SU-DHL-6 (cell line): ENCODE results near the gene CUX1.

Experiments used
- H2AFZ ChIP-seq: fragments of 200-600 bp; sonication (generic); 2 replicates; pipeline ENCODE4 v1.6.1; 2014; ENCODE audit warnings: low read depth, mild to moderate bottlenecking, moderate library complexity, mixed read lengths, antibody characterized with exemption, low read length; ENCODE audit not compliant: severe bottlenecking
- H3F3A ChIP-seq: fragments of 200-600 bp; shearing (Covaris generic); 2 replicates; pipeline ENCODE4 v1.6.0; 2016; ENCODE audit warnings: antibody characterized with exemption, mild to moderate bottlenecking; ENCODE audit not compliant: insufficient read depth
- H3K27ac ChIP-seq: fragments of 200-600 bp; sonication (generic); 2 replicates; pipeline ENCODE4 v1.5.1; 2016; ENCODE audit warnings: low read depth, mild to moderate bottlenecking, low read length, moderate library complexity, mixed read lengths
- H3K27me3 ChIP-seq: fragments of 200-600 bp; sonication (generic), shearing (Covaris generic); 2 replicates; pipeline ENCODE4 v1.6.0; 2014; ENCODE audit warnings: mild to moderate bottlenecking, low read length
- H3K36me3 ChIP-seq: fragments of 200-600 bp; sonication (generic); 2 replicates; pipeline ENCODE4 v1.6.1; 2014; ENCODE audit warnings: mild to moderate bottlenecking, low read length, mixed read lengths
- H3K4me2 ChIP-seq: fragments of 300-600, 200-600 bp; shearing (Covaris generic), sonication (generic); 2 replicates; pipeline ENCODE4 v1.6.0; 2014; ENCODE audit warnings: low read length, low read depth, mild to moderate bottlenecking; ENCODE audit not compliant: poor library complexity, severe bottlenecking
- H3K4me3 ChIP-seq: fragments of 200-600 bp; sonication (generic); 2 replicates; pipeline ENCODE4 v1.5.1; 2014; ENCODE audit warnings: antibody characterized with exemption, low read length, mild to moderate bottlenecking, mixed read lengths; ENCODE audit not compliant: insufficient read depth, poor library complexity, severe bottlenecking
- H3K79me2 ChIP-seq: fragments of 200-600 bp; sonication (generic); 2 replicates; pipeline ENCODE4 v1.6.1; 2014; ENCODE audit warnings: mild to moderate bottlenecking, low read length, moderate library complexity; ENCODE audit not compliant: insufficient read depth
- H3K9ac ChIP-seq: fragments of 200-600 bp; sonication (generic); 2 replicates; pipeline ENCODE4 v1.7.0; 2014; ENCODE audit warnings: mild to moderate bottlenecking, low read length
- H3K9me2 ChIP-seq: fragments of 200-600 bp; sonication (generic); replicated peaks from 2 replicates; pipeline ENCODE4 v1.6.1; 2014; ENCODE audit warnings: low read length; ENCODE audit not compliant: insufficient read depth
- H3K9me3 ChIP-seq: fragments of 200-600 bp; sonication (generic); 2 replicates; pipeline ENCODE4 v1.6.1; 2014; ENCODE audit warnings: low read length, mixed read lengths; ENCODE audit not compliant: insufficient read depth
- H4K20me1 ChIP-seq: fragments of 200-600 bp; sonication (generic); 2 replicates; pipeline ENCODE4 v1.6.1; 2014; ENCODE audit warnings: low read depth, mild to moderate bottlenecking, antibody characterized with exemption, low read length, moderate library complexity, mixed read lengths
- CTCF ChIP-seq: fragments of 200-600 bp; sonication (generic); IDR thresholded peaks from one replicate; pipeline ENCODE4 v1.5.1; 2017; ENCODE audit warnings: antibody characterized with exemption, mild to moderate bottlenecking, low read length, moderate library complexity; ENCODE audit not compliant: insufficient read depth, poor library complexity, severe bottlenecking
- EZH2phosphoT487 ChIP-seq: fragments of 200-600 bp; sonication (generic), shearing (Covaris generic); conservative IDR thresholded peaks from 2 replicates; pipeline ENCODE4 v1.6.1; 2018; ENCODE audit warnings: mild to moderate bottlenecking, antibody characterized with exemption, low read length, moderate library complexity, mixed read lengths

The CUX1 gene

GRCh38 chr7:101853684-101854083 lies 36.3 kb downstream of the CUX1 start:
- H3K9me2 ChIP-seq, result no peaks in the 10 kb centered on the region
- H3K27me3 ChIP-seq, result no peaks in the 10 kb centered on the region
- H3K4me2 ChIP-seq, result peak overlapping the region; percentile 90
- TF ChIP-seq CTCF (no peak), EZH2phosphoT487 (no peak)
- H4K20me1 ChIP-seq, result no peaks in the 10 kb centered on the region; the same call in 1 of the 2 replicates
- H3K9ac ChIP-seq, result peak overlapping the region; percentile 77
- H3F3A ChIP-seq, result peaks cover 95% of the 10 kb centered on the region
- peak overlapping the region; percentile 97 for H3K27ac ChIP-seq
- no peak overlapping the region for H2AFZ ChIP-seq
- no peaks in the 10 kb centered on the region for H3K9me3 ChIP-seq
- H3K79me2 ChIP-seq, result peaks cover 93% of the 10 kb centered on the region
- H3K4me3 ChIP-seq, result peak overlapping the region; percentile 50
- H3K36me3 ChIP-seq, result no peaks in the 10 kb centered on the region

- peak overlapping the region; percentile 90 for H3K4me2 ChIP-seq
- no peak overlapping the region for H2AFZ ChIP-seq
- no peaks in the 10 kb centered on the region for H3K36me3 ChIP-seq
- no peaks in the 10 kb centered on the region; the same call in 1 of the 2 replicates for H4K20me1 ChIP-seq
- peaks cover 95% of the 10 kb centered on the region for H3F3A ChIP-seq
- H3K9me2 ChIP-seq, result no peaks in the 10 kb centered on the region
- H3K9me3 ChIP-seq, result no peaks in the 10 kb centered on the region
- H3K9ac ChIP-seq, result peak overlapping the region; percentile 77
- H3K27ac ChIP-seq, result peak overlapping the region; percentile 97
- TF ChIP-seq EZH2phosphoT487, result no peak
- TF ChIP-seq CTCF, result no peak
- H3K27me3 ChIP-seq, result no peaks in the 10 kb centered on the region
- H3K4me3 ChIP-seq, result peak overlapping the region; percentile 50
- peaks cover 93% of the 10 kb centered on the region for H3K79me2 ChIP-seq
Observed at GRCh38 chr7:101854084-101854865, 36.8 kb downstream of the CUX1 start.

DNA sequence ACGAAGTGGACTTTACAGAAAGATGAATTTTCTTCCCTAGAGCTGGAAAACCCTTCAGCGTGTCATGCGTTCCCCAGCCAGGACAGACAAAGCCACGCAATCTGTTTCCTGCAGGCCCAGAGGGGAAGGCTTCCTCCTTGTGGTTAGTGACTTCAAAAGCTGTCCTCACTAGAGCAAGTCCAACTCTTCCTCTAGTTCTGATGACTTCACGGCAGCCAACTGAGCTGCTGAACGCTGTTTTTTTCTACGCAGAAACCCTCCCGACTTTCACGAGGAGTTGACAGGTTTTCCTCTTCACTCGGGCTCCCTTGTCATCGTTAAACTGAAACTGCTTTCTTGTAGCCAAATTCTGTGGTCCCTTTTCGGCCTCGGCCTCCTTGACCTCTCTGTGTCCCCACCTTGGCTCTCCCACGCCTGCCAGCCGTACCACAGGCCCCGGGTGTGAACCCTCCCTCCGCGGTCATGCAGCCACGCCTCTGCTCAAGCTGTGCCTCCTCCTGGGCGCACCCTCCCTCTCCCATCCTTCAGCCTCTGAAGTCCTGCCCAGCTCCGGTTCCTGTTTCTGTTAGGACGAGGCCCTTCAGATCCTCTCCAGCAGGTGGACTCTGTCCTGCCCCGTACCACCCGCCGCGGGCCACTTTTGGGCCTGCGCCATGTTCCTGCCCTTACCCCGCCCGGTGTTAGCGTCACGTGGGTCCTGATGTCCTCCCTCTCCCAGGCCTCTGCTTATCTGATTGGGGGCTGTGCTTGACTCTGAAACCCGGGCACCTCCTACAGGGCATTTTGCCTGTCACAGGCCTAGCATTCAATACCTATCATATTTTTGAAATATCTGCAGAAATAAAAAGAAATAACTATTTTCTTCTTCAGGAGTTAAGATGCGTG lies 39.3 kb downstream of the CUX1 start:
- H3K79me2 ChIP-seq, result peaks cover 83% of the 10 kb centered on the region
- no peaks in the 10 kb centered on the region for H3K27me3 ChIP-seq
- H3K4me3 ChIP-seq, result peak overlapping the region; percentile 53
- peak overlapping the region; percentile 90 for H3K4me2 ChIP-seq
- H3K27ac ChIP-seq, result peak overlapping the region; percentile 97
- H3F3A ChIP-seq, result peaks cover 97% of the 10 kb centered on the region
- peak overlapping the region; percentile 77 for H3K9ac ChIP-seq
- no peak overlapping the region for H2AFZ ChIP-seq
- H3K9me3 ChIP-seq, result no peaks in the 10 kb centered on the region
- no peaks in the 10 kb centered on the region for H3K9me2 ChIP-seq
- TF ChIP-seq CTCF, result peak; percentile 51
- TF ChIP-seq EZH2phosphoT487, result no peak
- no peaks in the 10 kb centered on the region for H4K20me1 ChIP-seq
- no peaks in the 10 kb centered on the region for H3K36me3 ChIP-seq
